Measurements from ENCODE around the gene POU5F1.

DNA sequence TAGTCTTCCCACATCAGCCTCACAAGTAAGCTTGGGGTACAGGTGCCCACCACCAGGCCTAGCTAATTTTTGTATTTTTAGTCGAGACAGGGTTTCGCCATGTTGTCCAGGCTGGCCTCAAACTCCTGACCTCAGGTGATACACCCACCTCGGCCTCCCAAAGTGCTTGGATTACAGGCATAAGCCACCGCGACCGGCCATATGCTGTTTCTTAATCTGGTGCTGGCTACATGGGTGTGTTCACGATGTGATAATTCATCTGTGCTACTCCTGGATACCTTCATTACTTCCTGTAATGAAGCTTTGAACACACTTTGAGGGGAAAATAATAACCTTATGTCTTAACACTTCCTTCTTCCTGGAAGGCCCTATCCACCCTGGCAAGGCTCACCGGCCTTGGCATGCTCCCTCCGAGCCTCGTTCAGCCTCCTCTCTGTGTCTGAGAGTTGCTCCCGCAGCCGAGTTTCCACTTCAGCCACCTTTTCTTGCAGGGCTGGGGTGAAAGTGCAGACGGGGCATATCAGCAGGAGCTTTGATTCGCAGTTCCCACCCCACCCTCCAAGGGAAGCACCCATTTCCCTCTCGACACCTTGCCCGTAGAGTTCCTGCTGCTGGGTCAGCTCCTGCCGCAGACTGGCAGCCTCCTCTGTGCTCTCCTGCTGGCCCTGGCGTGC lies 26.0 kb downstream of the POU5F1 start:
- TF ChIP-seq CTCF (IDR thresholded peaks at IDR 0.05) = no peak
- no peak for TF ChIP-seq RCOR1 (IDR thresholded peaks at IDR 0.05; ENCODE audit: low read length)
- TF ChIP-seq YY1 (IDR thresholded peaks at IDR 0.05; ENCODE audit: low read depth) = no peak
- no peak for TF ChIP-seq EP300 (IDR thresholded peaks at IDR 0.05; ENCODE audit: borderline replicate concordance in 1 of 2, low read depth in 1 of 2, low read length in 1 of 2)
- no peak for TF ChIP-seq MAX (IDR thresholded peaks at IDR 0.05; ENCODE audit: low read depth)
- no peak for TF ChIP-seq GATA2 (CRISPR knock-in tag; IDR thresholded peaks at IDR 0.05)
- no peak for TF ChIP-seq EZH2phosphoT487 (IDR thresholded peaks at IDR 0.05; ENCODE audit: borderline replicate concordance, low read depth)
- no peak for TF ChIP-seq USF2 (IDR thresholded peaks at IDR 0.05; ENCODE audit: borderline replicate concordance, low read depth, low read length)
- TF ChIP-seq RAD21 (IDR thresholded peaks at IDR 0.05; ENCODE audit: low read length) = no peak
- TF ChIP-seq ELF1 (IDR thresholded peaks at IDR 0.05) = no peak
- TF ChIP-seq POLR2AphosphoS5 (IDR thresholded peaks at IDR 0.05; ENCODE audit: low read depth, low read length) = no peak
